Small intestine (tissue), 4 donors: ENCODE results near the gene ISL2. TPM values are rescaled to one million over a fixed set of nuclear protein-coding genes. Genes with fewer than 3 reads are reported as not detected.

Experiments used
- polyA plus RNA-seq, 4 donors: library from polyadenylated mRNA; stranded (reverse) in 3 of 4; unstranded in 1 of 4; fragments of 200-250 nt in 3 of 4; fragments of 120-200 nt in 1 of 4; gene quantifications; one replicate each; pipeline versions ENCODE4 v1.2.1 to v1.2.3, GENCODE V29; 2013
- donor health status: healthy with polysubstance abuse.
- donor health status: Bipolar disorder and iron deficiency.
- donor health status: healthy.

The ISL2 gene
- polyA plus RNA-seq, 4 donors = 0.54 to 3.5 (median 1.4) TPM; not detected in 1

Other genes starting within 250 kb of the ISL2 start
- gene ETFA, start 25.3 kb upstream of the ISL2 start, polyA plus RNA-seq = 100 to 1,000 TPM; 184 to 346 (median 213) TPM